ENCODE data around the gene CSAG1. TPM values are rescaled to one million over a fixed set of nuclear protein-coding genes. Genes with fewer than 3 reads are reported as not detected.
"Not testable (repeated sequence)": the region's sequence is repeated elsewhere in the genome, so short reads cannot be mapped to it uniquely, and the experiment has no call there.

CSAG1 gene, protein sequence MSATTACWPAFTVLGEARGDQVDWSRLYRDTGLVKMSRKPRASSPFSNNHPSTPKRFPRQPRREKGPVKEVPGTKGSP
- total RNA-seq: not detected in 2 replicates
- polyA plus RNA-seq (2012): not detected

DNA sequence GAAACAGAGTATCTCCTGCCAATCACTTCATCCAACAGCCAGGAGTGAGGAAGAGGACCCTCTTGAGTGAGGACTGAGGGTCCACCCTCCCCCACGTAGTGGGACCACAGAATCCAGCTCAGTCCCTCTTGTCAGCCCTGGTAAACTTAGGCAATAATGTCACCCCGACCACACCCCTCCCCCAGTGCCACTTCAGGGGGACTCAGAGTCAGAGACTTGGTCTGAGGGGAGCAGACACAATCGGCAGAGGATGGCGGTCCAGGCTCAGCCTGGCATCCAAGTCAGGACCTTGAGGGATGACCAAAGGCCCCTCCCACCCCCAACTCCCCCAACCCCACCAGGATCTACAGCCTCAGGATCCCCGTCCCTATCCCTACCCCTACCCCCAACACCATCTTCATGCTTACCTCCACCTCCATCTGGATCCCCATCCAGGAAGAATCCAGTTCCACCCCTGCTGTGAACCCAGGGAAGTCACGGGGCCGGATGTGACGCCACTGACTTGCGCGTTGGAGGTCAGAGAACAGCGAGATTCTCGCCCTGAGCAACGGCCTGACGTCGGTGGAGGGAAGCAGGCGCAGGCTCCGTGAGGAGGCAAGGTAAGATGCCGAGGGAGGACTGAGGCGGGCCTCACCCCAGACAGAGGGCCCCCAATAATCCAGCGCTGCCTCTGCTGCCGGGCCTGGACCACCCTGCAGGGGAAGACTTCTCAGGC is at the start of gene CSAG1, which contains the start of gene MAGEA12:
Gene CSAG1, minus strand, starts transcription at position 461 of the 715 bp plus-strand sequence. CDS start 1,261 bp downstream, outside the sequence.
Gene MAGEA12, plus strand, starts transcription at position 497 of the 715 bp plus-strand sequence. CDS start 2,405 bp downstream, outside the sequence.
- no peak for DNase-seq (ENCODE audit: low read depth)

DNA sequence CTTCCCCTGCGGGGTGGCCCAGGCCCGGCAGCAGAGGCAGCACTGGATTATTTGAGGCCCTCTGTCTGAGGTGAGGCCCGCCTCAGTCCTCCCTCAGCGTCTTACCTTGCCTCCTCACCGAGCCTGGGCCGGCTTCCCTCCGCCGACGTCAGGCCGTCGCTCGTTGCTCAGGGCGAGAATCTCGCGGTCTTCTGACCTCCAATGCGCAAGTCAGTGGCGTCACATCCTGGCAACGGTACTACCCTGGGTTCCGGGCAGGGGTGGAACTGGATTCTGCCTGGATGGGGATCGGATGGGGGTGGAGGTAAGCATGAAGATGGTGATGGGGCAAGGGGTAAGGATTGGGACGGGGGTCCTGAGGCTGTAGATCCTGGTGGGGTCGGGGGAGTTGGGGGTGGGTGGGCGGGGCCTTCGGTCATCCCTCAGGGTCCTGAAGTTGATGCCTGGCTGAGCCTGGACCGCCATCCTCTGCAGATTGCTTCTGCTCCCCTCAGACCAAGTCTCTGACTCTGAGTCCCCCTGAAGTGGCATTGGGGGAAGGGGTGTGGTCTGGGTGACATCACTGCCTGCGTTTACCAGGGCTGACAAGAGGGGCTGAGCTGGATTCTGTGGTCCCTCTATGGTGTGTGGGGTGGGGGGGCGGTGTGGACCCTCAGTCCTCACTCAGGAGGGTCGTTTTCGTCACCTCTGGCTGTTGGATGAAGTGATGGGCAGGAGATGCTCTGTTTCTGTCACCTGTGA is 36.2 kb upstream of the CSAG1 start, which contains the start of gene MAGEA6:
Gene MAGEA6, minus strand, starts transcription at position 141 of the 741 bp plus-strand sequence. CDS start 2,039 bp downstream, outside the sequence.
- DNase-seq (ENCODE audit: low read depth): not testable (repeated sequence)

DNA sequence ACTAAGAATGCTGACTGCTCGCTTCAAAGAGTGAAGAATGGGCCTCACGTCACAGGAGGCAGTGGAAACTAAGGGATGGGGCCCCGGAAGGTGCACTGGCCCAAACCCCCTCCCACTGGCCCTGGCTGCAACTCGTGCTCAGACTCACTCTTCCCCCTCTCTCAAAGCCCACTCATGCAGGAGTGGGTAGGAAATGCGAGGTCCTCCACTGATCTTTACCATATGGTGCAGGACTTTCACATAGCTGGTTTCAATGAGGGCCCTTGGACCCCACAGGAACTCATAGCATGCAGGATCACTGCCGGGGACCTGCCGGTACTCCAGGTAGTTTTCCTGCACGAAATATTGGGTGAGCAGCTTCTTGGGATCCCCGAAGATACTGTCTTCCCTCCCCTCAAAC is 33.0 kb upstream of the CSAG1 start:
- not testable (repeated sequence) for DNase-seq (ENCODE audit: low read depth)

DNA sequence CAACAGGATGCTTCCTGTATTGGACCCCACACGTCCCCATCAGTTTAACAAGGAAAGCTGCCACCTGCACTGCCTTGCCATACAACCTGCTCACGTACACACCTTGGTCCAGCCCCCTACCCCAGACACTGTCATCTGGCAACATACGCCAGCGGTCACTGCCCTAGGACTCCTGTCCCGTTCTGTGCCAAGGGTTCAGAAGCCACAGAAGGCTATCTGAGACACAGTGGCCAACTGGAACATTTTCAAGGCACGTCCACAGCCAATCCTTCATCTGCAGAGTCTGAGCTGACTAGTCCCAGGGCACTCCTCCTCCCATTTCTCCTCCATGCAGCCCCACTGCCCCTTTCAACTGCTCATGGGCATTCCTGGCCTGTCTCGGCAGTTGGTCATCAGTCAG is 28.1 kb upstream of the CSAG1 start:
- DNase-seq (ENCODE audit: low read depth): not testable (repeated sequence)

DNA sequence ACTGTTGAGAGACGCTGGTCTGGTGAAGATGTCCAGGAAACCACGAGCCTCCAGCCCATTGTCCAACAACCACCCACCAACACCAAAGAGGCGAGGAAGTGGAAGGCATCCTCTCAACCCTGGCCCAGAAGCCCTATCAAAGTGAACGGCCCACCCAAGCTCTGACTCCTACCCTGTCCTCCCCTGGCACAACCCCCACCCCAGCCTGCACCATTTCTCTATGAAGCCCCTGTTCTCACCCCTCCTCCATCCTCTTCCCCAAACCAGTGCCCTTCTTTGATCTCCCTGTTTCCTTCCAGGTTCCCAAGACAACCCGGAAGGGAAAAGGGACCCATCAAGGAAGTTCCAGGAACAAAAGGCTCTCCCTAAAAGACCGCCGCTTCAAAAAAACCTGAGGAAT is 26.0 kb upstream of the CSAG1 start:
- not testable (repeated sequence) for DNase-seq (ENCODE audit: low read depth)

DNA sequence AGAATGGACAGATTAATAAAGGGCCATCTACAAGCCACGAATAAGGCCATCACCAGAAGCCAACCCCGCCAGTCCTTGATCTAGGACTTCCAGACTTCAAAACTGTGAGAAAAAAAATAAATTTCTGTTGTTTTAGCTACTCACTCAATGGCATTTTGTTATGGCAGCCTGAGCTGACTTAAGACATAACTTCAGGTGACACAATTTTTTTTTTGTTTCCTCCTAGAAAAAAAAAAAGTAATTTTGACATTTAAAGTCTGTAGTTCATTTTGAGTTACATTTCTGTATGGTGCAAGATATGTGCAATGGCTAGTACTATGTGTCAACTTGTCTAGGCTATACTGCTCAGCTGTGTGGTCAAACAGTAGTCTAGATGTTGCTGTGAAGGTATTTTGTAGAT is 25.4 kb upstream of the CSAG1 start, which contains the start of gene CSAG3:
Gene CSAG3, plus strand, starts transcription at position 301 of the 400 bp plus-strand sequence.
- not testable (repeated sequence) for DNase-seq (ENCODE audit: low read depth)

DNA sequence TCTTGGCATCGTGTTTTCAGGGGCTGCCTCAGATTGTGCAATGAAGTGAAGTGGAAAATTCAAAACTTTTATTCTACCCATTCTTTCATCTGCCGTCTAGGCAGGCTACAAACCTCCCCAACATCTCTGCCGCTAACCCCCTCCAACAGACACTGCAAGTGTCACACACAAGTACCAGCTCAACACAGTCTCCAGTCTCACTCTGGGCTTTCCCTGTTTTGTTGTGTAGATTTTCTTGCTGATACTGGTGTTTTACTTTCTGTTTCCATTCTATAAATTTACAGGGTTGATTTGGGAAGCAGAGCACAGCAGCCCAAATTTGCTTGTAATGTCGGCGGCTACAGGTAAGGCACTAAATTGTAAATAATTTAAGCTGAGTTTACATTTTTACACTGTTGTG is 21.4 kb upstream of the CSAG1 start:
- not testable (repeated sequence) for DNase-seq (ENCODE audit: low read depth)

DNA sequence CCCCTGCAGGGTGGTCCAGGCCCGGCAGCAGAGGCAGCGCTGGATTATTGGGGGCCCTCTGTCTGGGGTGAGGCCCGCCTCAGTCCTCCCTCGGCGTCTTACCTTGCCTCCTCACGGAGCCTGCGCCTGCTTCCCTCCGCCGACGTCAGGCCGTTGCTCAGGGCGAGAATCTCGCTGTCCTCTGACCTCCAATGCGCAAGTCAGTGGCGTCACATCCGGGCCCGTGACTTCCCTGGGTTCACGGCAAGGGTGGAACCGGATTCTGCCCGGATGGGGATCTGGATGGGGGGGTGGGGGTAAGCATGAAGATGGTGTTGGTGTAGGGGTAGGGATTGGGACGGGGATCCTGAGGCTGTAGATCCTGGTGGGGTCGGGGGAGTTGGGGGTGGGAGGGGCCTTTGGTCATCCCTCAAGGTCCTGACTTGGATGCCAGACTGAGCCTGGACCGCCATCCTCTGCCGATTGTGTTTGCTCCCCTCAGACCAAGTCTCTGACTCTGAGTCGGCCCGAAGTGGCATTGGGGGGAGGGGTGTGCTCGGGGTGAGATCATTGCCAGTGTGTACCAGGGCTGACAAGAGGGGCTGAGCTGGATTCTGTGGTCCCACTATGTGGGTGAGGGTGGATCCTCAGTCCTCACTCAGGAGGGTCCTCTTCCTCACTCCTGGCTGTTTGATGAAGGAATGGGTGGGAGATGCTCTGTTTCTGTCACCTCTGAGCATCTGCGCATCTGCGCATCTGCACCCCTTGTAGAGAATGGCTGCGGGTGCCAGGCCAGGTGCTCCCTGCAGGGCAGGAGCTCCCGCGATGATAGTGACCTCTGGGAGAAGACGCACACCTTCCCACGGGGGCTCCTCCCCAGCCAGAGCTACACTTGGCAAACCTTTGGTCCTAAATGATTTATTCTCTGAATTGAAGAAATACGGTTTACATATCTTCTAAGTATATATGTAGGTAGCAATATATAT is 20.4 kb upstream of the CSAG1 start, which contains the start of gene MAGEA2:
Gene MAGEA2, minus strand, starts transcription at position 157 of the 965 bp plus-strand sequence. CDS start 2,479 bp downstream, outside the sequence.
- DNase-seq (ENCODE audit: low read depth): not testable (repeated sequence)

DNA sequence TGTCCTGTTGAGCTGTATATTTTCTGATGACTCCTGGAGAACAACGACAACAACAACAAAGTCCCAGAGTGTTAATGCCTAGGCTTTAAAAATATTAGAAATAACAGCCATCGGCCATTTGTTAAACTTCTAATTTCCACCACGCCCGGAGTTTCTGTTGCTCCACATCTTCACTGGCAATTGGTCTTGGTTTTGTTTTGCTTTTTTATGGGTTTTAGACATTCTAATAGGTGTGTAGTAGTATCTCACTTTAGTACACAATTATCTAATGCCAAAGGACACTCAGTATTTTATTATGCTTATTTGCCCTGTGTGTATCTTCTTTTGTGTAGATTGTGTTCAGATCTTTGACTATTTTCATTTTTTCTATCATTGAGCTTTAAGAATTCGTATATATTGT is 5.0 kb upstream of the CSAG1 start:
- DNase-seq (ENCODE audit: low read depth): no peak

DNA sequence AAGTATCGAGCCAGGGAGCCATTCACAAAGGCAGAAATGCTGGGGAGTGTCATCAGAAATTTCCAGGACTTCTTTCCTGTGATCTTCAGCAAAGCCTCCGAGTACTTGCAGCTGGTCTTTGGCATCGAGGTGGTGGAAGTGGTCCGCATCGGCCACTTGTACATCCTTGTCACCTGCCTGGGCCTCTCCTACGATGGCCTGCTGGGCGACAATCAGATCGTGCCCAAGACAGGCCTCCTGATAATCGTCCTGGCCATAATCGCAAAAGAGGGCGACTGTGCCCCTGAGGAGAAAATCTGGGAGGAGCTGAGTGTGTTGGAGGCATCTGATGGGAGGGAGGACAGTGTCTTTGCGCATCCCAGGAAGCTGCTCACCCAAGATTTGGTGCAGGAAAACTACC is 3.0 kb upstream of the CSAG1 start:
- not testable (repeated sequence) for DNase-seq (ENCODE audit: low read depth)

DNA sequence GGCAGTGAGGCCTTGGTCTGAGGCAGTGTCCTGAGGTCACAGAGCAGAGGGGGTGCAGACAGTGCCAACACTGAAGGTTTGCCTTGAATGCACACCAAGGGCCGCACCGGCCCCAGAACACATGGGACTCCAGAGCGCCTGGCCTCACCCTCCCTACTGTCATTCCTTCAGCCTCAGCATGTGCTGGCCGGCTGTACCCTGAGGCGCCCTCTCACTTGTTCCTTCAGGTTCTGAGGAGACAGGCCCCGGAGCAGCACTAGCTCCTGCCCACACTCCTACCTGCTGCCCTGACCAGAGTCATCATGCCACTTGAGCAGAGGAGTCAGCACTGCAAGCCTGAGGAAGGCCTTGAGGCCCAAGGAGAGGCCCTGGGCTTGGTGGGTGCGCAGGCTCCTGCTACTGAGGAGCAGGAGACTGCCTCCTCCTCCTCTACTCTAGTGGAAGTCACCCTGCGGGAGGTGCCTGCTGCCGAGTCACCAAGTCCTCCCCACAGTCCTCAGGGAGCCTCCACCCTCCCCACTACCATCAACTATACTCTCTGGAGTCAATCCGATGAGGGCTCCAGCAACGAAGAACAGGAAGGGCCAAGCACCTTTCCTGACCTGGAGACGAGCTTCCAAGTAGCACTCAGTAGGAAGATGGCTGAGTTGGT is 2.5 kb upstream of the CSAG1 start:
- no peak for DNase-seq (ENCODE audit: low read depth)

DNA sequence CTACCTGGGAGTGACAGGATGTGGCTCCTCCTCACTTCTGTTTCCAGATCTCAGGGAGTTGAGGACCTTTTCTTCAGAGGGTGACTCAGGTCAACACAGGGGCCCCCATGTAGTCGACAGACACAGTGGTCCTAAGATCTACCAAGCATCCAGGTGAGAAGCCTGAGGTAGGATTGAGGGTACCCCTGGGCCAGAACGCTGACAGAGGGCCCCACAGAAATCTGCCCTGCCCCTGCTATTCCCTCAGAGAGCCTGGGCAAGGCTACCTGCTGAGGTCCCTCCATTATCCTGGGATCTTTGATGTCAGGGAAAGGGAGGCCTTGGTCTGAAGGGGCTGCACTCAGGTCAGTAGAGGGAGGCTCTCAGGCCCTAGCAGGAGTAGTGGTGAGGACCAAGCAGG is 1.6 kb upstream of the CSAG1 start:
- DNase-seq (ENCODE audit: low read depth): no peak

DNA sequence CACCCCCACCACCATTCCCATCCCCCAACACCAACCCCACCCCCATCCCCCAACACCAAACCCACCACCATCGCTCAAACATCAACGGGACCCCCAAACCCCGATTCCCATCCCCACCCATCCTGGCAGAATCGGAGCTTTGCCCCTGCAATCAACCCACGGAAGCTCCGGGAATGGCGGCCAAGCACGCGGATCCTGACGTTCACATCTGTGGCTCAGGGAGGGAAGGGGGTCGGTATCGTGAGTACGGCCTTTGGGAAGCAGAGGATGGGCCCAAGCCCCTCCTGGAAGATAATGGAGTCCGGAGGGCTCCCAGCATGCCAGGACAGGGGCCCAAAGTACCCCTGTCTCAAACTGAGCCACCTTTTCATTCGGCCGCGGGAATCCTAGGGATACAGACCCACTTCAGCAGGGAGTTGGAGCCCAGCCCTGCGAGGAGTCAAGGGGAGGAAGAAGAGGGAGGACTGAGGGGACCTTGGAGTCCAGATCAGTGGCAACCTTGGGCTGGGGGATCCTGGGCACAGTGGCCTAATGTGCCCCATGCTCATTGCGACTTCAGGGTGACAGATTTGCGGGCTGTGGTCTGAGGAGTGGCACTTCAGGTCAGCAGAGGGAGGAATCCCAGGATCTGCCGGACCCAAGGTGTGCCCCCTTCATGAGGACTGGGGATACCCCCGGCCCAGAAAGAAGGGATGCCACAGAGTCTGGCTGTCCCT is 780 bp upstream of the CSAG1 start:
- not testable (repeated sequence) for DNase-seq (ENCODE audit: low read depth)

DNA sequence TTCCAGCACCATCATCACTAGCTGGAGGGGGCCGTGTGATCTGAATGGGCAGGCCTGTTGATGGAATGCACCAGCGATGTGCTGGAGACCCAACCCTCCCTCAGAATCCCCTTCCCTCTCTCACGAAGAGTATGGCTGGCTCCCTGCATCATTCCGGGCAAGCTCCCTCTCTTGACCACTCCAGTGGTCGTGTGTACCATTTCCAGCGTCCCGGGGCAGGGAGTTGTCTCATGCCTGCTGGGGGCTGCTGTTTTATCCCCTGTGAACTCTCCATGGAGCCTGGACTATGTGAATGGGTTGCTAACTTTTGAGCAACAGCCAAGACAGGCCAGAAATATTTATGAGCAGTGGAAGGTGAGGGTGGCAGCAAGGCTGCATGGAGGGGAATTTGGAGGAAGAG is 8.1 kb downstream of the CSAG1 start:
- DNase-seq (ENCODE audit: low read depth): no peak

DNA sequence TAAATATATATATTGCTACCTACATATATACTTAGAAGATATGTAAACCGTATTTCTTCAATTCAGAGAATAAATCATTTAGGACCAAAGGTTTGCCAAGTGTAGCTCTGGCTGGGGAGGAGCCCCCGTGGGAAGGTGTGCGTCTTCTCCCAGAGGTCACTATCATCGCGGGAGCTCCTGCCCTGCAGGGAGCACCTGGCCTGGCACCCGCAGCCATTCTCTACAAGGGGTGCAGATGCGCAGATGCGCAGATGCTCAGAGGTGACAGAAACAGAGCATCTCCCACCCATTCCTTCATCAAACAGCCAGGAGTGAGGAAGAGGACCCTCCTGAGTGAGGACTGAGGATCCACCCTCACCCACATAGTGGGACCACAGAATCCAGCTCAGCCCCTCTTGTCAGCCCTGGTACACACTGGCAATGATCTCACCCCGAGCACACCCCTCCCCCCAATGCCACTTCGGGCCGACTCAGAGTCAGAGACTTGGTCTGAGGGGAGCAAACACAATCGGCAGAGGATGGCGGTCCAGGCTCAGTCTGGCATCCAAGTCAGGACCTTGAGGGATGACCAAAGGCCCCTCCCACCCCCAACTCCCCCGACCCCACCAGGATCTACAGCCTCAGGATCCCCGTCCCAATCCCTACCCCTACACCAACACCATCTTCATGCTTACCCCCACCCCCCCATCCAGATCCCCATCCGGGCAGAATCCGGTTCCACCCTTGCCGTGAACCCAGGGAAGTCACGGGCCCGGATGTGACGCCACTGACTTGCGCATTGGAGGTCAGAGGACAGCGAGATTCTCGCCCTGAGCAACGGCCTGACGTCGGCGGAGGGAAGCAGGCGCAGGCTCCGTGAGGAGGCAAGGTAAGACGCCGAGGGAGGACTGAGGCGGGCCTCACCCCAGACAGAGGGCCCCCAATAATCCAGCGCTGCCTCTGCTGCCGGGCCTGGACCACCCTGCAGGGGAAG is 19.4 kb downstream of the CSAG1 start, which contains the start of gene MAGEA2B:
Gene MAGEA2B, plus strand, starts transcription at position 814 of the 973 bp plus-strand sequence. CDS start 2,479 bp downstream, outside the sequence.
- not testable (repeated sequence) for DNase-seq (ENCODE audit: low read depth)

DNA sequence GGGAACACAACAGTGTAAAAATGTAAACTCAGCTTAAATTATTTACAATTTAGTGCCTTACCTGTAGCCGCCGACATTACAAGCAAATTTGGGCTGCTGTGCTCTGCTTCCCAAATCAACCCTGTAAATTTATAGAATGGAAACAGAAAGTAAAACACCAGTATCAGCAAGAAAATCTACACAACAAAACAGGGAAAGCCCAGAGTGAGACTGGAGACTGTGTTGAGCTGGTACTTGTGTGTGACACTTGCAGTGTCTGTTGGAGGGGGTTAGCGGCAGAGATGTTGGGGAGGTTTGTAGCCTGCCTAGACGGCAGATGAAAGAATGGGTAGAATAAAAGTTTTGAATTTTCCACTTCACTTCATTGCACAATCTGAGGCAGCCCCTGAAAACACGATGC is 20.3 kb downstream of the CSAG1 start:
- DNase-seq (ENCODE audit: low read depth): not testable (repeated sequence)

DNA sequence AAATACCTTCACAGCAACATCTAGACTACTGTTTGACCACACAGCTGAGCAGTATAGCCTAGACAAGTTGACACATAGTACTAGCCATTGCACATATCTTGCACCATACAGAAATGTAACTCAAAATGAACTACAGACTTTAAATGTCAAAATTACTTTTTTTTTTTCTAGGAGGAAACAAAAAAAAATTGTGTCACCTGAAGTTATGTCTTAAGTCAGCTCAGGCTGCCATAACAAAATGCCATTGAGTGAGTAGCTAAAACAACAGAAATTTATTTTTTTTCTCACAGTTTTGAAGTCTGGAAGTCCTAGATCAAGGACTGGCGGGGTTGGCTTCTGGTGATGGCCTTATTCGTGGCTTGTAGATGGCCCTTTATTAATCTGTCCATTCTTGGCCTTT is 24.3 kb downstream of the CSAG1 start, which contains the start of gene CSAG2:
Gene CSAG2, minus strand, starts transcription at position 101 of the 400 bp plus-strand sequence. CDS start 161 bp downstream, outside the sequence.
- not testable (repeated sequence) for DNase-seq (ENCODE audit: low read depth)

DNA sequence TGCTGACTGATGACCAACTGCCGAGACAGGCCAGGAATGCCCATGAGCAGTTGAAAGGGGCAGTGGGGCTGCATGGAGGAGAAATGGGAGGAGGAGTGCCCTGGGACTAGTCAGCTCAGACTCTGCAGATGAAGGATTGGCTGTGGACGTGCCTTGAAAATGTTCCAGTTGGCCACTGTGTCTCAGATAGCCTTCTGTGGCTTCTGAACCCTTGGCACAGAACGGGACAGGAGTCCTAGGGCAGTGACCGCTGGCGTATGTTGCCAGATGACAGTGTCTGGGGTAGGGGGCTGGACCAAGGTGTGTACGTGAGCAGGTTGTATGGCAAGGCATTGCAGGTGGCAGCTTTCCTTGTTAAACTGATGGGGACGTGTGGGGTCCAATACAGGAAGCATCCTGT is 27.0 kb downstream of the CSAG1 start:
- DNase-seq (ENCODE audit: low read depth): not testable (repeated sequence)

Measured in myocyte (in vitro differentiated cells).